WERI-Rb-1 (cell line): ENCODE data around the gene GABPB2.

ENCODE experiments used
- DNase-seq: peaks from one replicate; pipeline ENCODE4 v3.0.0-alpha.2; 2020
- H3K27ac ChIP-seq: fragments of 250-450 bp; sonication (Bioruptor Pico); 2 replicates; pipeline ENCODE4 v1.5.1; 2020; ENCODE audit warnings: mild to moderate bottlenecking, moderate library complexity
- H3K27me3 ChIP-seq: fragments of 250-450 bp; sonication (Bioruptor Pico); 2 replicates; pipeline ENCODE4 v1.5.1; 2021; ENCODE audit warnings: mild to moderate bottlenecking, low read depth, moderate library complexity; ENCODE audit not compliant: insufficient read depth, severe bottlenecking
- H3K36me3 ChIP-seq: fragments of 250-450 bp; sonication (Bioruptor Pico); 2 replicates; pipeline ENCODE4 v1.5.1; 2020; ENCODE audit warnings: mild to moderate bottlenecking, moderate library complexity
- H3K4me3 ChIP-seq: 2 replicates; pipeline ENCODE4 v1.5.1; 2011; ENCODE audit warnings: low read depth, mild to moderate bottlenecking, control low read depth, low read length
- H3K9me3 ChIP-seq: fragments of 250-450 bp; sonication (Bioruptor Pico); 2 replicates; pipeline ENCODE4 v1.5.1; 2021; ENCODE audit warnings: mild to moderate bottlenecking, moderate library complexity; ENCODE audit not compliant: severe bottlenecking
- CTCF ChIP-seq: IDR thresholded peaks from 2 replicates; pipeline ENCODE4 v1.5.1; 2011; ENCODE audit warnings: low read depth, mild to moderate bottlenecking, control low read depth, inconsistent platforms, low read length

Gene GABPB2

DNA sequence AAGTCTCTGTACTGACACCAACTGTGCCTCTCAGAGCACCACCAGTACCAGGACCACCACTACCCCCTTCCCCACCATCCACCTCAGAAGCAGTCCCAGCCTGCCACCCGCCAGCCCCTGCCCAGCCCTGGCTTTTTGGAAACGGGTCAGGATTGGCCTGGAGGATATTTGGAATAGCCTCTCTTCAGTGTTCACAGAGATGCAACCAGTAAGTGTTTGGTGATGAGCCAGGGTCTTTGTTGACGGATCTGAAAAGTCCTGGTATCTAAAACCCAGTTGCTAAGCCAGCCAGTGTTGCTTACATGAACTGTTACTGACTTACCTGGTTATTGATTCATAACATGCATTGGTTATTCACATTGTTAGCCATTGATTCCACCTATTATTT, 21.9 kb upstream of the GABPB2 start:
- Histone ChIP-seq H3K9me3 (no peaks in the 10 kb centered on the region), H3K27me3 (no peaks in the 10 kb centered on the region), H3K36me3 (peaks cover 36% of the 10 kb centered on the region), H3K4me3 (peak overlapping the region; percentile 52), H3K27ac (no peak overlapping the region)
- no peak for TF ChIP-seq CTCF
- no peak for DNase-seq

GRCh38 chr1:151049458-151049857, 21.1 kb upstream of the GABPB2 start:
- Histone ChIP-seq H3K4me3 (no peak overlapping the region), H3K36me3 (peaks cover 44% of the 10 kb centered on the region), H3K27me3 (no peaks in the 10 kb centered on the region), H3K27ac (no peak overlapping the region), H3K9me3 (no peaks in the 10 kb centered on the region)
- no peak for TF ChIP-seq CTCF
- DNase-seq: no peak

- no peak for TF ChIP-seq CTCF
- Histone ChIP-seq H3K9me3 (no peaks in the 10 kb centered on the region), H3K27ac (no peak overlapping the region), H3K27me3 (no peaks in the 10 kb centered on the region), H3K4me3 (no peak overlapping the region), H3K36me3 (peaks cover 51% of the 10 kb centered on the region)
- DNase-seq: no peak
Observed at GRCh38 chr1:151050051-151050688, 20.4 kb upstream of the GABPB2 start.

GRCh38 chr1:151051356-151052009, 19.1 kb upstream of the GABPB2 start:
- Histone ChIP-seq H3K27ac (no peak overlapping the region), H3K9me3 (no peaks in the 10 kb centered on the region), H3K27me3 (no peaks in the 10 kb centered on the region), H3K4me3 (no peak overlapping the region), H3K36me3 (peaks cover 64% of the 10 kb centered on the region)
- no peak for TF ChIP-seq CTCF
- no peak for DNase-seq

GRCh38 chr1:151054971-151055547, 15.5 kb upstream of the GABPB2 start:
- DNase-seq: no peak
- no peak overlapping the region for H3K27ac ChIP-seq
- H3K27me3 ChIP-seq: no peaks in the 10 kb centered on the region
- TF ChIP-seq CTCF: no peak
- H3K9me3 ChIP-seq: no peaks in the 10 kb centered on the region
- H3K4me3 ChIP-seq: no peak overlapping the region
- H3K36me3 ChIP-seq: peaks cover 80% of the 10 kb centered on the region

DNA sequence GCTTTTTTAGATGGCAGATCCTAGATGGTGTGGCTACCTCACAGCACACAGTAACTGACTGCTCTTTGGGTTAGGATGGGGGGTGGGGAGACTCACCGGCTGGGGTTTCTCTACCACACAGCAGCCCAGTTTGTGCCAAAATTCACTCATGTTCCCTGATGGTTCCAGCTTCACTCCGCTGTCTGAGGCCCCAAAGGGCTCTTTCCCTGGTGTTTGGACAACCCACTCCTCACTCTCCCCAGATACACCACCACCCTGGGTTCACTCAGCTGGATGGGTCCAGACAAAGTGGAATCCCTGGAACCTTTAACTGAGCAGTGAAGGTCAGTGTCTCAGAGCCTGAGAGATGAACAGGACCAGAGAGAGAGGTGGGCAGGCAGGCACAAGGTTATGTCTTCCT, 15.0 kb upstream of the GABPB2 start:
- no peak for DNase-seq
- peaks cover 77% of the 10 kb centered on the region for H3K36me3 ChIP-seq
- H3K9me3 ChIP-seq: no peaks in the 10 kb centered on the region
- TF ChIP-seq CTCF: no peak
- H3K27ac ChIP-seq: no peak overlapping the region
- H3K27me3 ChIP-seq: no peaks in the 10 kb centered on the region
- no peak overlapping the region for H3K4me3 ChIP-seq
